Left ventricle myocardium inferior (tissue), 1 donor: Measurements from ENCODE around the gene VPS13A. TPM values are rescaled to one million over a fixed set of nuclear protein-coding genes. Genes with fewer than 3 reads are reported as not detected.

Source experiments
- DNase-seq: peaks from one replicate; pipeline ENCODE4 v3.0.0-alpha.2; 2020
- H3K27ac ChIP-seq: fragments of 200-600 bp; replicated peaks from 2 replicates; pipeline ENCODE4 v1.8.0; 2021
- H3K27me3 ChIP-seq: fragments of 200-600 bp; 2 replicates; pipeline ENCODE4 v1.8.0; 2021; ENCODE audit warnings: low read depth
- H3K36me3 ChIP-seq: fragments of 200-600 bp; 2 replicates; pipeline ENCODE4 v1.8.0; 2021
- H3K4me1 ChIP-seq: fragments of 200-600 bp; 2 replicates; pipeline ENCODE4 v1.8.0; 2021
- H3K4me3 ChIP-seq: fragments of 200-600 bp; 2 replicates; pipeline ENCODE4 v1.8.0; 2021; ENCODE audit warnings: mild to moderate bottlenecking, moderate library complexity
- H3K9me3 ChIP-seq: fragments of 200-600 bp; replicated peaks from 2 replicates; pipeline ENCODE4 v1.8.0; 2021
- intact Hi-C: fragments of 100-400 bp; cut with micrococcal nuclease; formaldehyde crosslinking; loops from one replicate; pipeline ENCODE4 v1.11.0; 2022
- total RNA-seq: library from RNA; stranded (reverse); fragmentation: NEBNext Ultra II Directional; extraction: Animal tissue kit (Norgen Biotek cat#: 25700); gene quantifications from one replicate; pipeline ENCODE4 v1.2.1, GENCODE V29; 2021
- TF ChIP-seq, protein P1 (sequence below): fragments of 200-600 bp; IDR thresholded peaks from 2 replicates; pipeline ENCODE4 v1.8.0; 2021; ENCODE audit warnings: antibody characterized with exemption, mild to moderate bottlenecking, borderline replicate concordance
- donor health status: DM: no; HTN: yes; CAD: no; lungs with severe emphysema.

VPS13A gene
- total RNA-seq, 1 donor from 2014 or later, result 32.5 TPM

DNA sequence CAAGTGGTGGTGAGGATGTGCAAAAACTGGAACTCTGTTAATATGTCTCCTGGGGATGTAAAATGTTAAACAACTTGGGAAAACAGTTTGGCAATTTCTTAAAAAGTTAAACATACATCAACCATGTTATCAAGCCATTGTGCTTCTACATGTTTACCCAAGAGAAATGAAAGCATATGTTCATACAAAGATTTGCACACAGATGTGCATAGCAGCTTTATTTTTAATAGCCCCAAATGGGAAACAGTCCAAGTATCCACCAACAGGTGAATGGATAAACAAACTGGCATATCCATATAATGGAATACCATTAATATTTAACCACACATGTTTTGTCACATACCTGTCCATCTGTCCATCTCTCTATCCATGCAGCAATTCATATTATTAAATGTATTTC is 6.2 kb downstream of the VPS13A start:
- Histone ChIP-seq H3K4me3 (no peak overlapping the region), H3K27ac (no peak overlapping the region), H3K36me3 (no peaks in the 10 kb centered on the region), H3K4me1 (peaks cover 26% of the 10 kb centered on the region), H3K27me3 (no peaks in the 10 kb centered on the region), H3K9me3 (no peaks in the 10 kb centered on the region)
- no peak for DNase-seq
- intact Hi-C loops, result no loop called here
- TF ChIP-seq, protein P1, sequence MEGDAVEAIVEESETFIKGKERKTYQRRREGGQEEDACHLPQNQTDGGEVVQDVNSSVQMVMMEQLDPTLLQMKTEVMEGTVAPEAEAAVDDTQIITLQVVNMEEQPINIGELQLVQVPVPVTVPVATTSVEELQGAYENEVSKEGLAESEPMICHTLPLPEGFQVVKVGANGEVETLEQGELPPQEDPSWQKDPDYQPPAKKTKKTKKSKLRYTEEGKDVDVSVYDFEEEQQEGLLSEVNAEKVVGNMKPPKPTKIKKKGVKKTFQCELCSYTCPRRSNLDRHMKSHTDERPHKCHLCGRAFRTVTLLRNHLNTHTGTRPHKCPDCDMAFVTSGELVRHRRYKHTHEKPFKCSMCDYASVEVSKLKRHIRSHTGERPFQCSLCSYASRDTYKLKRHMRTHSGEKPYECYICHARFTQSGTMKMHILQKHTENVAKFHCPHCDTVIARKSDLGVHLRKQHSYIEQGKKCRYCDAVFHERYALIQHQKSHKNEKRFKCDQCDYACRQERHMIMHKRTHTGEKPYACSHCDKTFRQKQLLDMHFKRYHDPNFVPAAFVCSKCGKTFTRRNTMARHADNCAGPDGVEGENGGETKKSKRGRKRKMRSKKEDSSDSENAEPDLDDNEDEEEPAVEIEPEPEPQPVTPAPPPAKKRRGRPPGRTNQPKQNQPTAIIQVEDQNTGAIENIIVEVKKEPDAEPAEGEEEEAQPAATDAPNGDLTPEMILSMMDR, result no peak

DNA sequence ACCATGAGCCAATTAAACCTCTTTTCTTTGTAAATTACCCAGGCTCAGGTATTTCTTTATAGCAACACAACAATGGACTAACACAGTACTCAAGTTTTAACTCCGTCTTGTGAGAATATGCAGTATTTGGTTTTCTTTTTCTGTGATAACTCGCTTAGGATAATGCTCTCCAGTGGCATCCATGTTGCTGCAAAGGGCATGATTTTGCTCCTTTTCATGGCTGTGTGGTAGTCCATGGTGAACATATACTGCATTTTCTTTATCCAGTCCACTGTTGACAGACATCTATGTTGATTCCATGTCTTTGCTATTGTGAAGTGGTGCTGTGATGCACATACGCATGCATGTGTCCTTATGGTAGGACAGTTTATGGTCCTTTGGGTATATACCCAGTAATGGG is 10.9 kb downstream of the VPS13A start:
- TF ChIP-seq, protein P1, result no peak
- no peak for DNase-seq
- intact Hi-C loops, result no loop called here
- Histone ChIP-seq H3K36me3 (no peaks in the 10 kb centered on the region), H3K4me3 (no peak overlapping the region), H3K4me1 (no peaks in the 10 kb centered on the region), H3K27ac (no peak overlapping the region), H3K27me3 (no peaks in the 10 kb centered on the region), H3K9me3 (no peaks in the 10 kb centered on the region)

DNA sequence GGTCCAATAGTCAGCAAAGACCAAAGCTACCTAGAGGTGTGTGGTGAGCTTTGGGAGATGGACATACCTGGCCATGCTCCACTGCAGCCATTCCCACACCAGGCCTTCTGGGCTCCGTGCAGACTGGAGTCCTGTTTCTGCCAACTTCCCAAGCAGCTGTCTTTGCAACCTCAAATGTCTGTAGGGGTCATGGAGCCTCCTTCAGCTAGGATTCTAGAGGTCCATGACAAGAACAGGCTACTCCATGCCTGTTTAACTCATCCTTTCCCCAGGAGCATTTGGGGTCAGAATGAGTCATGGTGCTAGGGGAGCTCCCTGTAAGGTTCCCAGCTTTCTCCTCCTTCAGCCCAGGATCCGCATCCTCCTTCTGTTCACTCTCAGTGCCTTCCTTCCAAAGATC is 17.1 kb downstream of the VPS13A start:
- TF ChIP-seq, protein P1, result no peak
- H3K9me3 ChIP-seq, result no peaks in the 10 kb centered on the region
- no peak overlapping the region for H3K27ac ChIP-seq
- no peak overlapping the region for H3K4me3 ChIP-seq
- no peaks in the 10 kb centered on the region for H3K27me3 ChIP-seq
- no peaks in the 10 kb centered on the region for H3K4me1 ChIP-seq
- intact Hi-C loops, result no loop called here
- H3K36me3 ChIP-seq, result no peaks in the 10 kb centered on the region
- no peak for DNase-seq

DNA sequence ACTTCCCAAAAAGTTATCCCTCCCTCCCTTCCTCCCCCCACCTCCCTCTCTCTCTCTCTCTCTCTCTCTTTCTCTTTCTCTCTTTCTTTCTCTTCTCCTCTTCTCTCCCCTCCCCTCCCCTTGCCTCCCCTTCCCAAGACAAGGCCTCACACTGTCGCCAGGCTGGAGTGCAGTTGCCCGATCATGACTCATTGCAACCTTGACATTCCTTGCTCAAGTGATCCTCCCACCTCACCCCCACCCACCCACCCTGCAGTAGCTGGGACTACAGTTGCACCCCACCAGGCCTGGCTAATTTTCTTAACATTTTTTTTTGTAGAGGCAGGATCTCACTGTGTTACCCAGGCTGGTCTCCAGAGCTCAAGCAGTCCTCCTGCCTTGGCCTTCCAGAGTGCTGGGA is 32.8 kb downstream of the VPS13A start:
- no peaks in the 10 kb centered on the region for H3K4me1 ChIP-seq
- intact Hi-C loops, result no loop called here
- H3K36me3 ChIP-seq, result peaks cover 38% of the 10 kb centered on the region
- H3K9me3 ChIP-seq, result no peaks in the 10 kb centered on the region
- TF ChIP-seq, protein P1, result no peak
- DNase-seq, result no peak
- H3K27ac ChIP-seq, result no peak overlapping the region
- no peak overlapping the region for H3K4me3 ChIP-seq
- H3K27me3 ChIP-seq, result no peaks in the 10 kb centered on the region

DNA sequence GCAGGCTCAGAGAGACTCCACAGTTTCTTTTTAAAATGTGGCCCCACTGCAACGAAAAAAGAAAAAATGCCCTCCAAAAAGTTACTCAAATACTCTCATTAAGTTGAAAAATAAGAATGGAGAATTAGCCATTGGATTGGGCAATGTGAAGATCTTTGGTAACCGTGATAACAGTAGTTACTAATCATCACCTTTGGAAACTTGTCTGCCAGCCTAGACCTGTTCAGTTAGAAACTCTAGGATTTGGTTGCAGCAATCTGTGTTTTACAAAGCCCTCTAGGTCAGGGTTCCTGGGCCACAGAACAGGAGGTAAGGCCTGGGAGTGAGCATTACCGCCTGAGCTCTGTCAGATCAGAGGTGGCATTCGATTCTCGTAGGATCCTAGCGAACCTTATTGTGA is 34.2 kb downstream of the VPS13A start:
- H3K4me3 ChIP-seq, result no peak overlapping the region
- H3K9me3 ChIP-seq, result no peaks in the 10 kb centered on the region
- intact Hi-C loops, result no loop called here
- H3K4me1 ChIP-seq, result no peaks in the 10 kb centered on the region
- H3K36me3 ChIP-seq, result peaks cover 43% of the 10 kb centered on the region
- no peak for DNase-seq
- no peaks in the 10 kb centered on the region for H3K27me3 ChIP-seq
- TF ChIP-seq, protein P1, result no peak
- H3K27ac ChIP-seq, result no peak overlapping the region

DNA sequence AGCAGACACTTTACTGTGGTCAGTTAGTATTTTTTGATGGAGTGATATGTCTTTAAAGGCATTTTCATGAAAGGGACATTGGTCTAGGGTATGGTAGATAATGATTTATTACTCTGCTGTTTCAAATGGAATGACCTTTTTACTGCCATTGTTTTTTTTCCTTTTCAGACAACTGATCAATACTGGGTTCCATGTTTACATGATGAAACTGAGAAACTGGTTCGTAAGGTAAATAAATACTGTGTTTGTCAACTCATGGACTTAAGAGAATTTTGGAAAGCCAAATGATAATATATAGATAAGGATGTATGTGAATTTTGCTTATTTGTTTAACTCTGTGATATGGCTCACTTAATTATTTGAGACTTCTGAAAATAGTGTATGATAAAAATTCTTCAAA is 35.5 kb downstream of the VPS13A start:
- TF ChIP-seq, protein P1, result no peak
- peaks cover 46% of the 10 kb centered on the region for H3K36me3 ChIP-seq
- H3K27me3 ChIP-seq, result no peaks in the 10 kb centered on the region
- no peaks in the 10 kb centered on the region for H3K9me3 ChIP-seq
- DNase-seq, result no peak
- no peaks in the 10 kb centered on the region for H3K4me1 ChIP-seq
- no peak overlapping the region for H3K4me3 ChIP-seq
- H3K27ac ChIP-seq, result no peak overlapping the region
- intact Hi-C loops, result no loop called here
